Astrocyte (in vitro differentiated cells and primary cell): Measurements from ENCODE around the gene SPOCK1. TPM values are rescaled to one million over a fixed set of nuclear protein-coding genes. Genes with fewer than 3 reads are reported as not detected.

Experiments used
- DNase-seq: peaks from one replicate; pipeline ENCODE4 v3.0.0-alpha.2; 2010; ENCODE audit warnings: low read depth
- FAIRE-seq: peaks from 2 replicates; lab custom pipeline; 2011; peaks lifted over from hg19 to GRCh38; lab: Jason Lieb, UNC
- H2AFZ ChIP-seq: 2 replicates; pipeline ENCODE4 v1.6.0; 2012; ENCODE audit warnings: low read depth, low read length, inconsistent platforms
- H3K27ac ChIP-seq: 2 replicates; pipeline ENCODE4 v1.5.1; 2011; ENCODE audit warnings: low read depth, low read length, inconsistent platforms
- H3K27me3 ChIP-seq: 2 replicates; pipeline ENCODE4 v1.6.0; 2011; ENCODE audit warnings: low read length, inconsistent platforms; ENCODE audit not compliant: insufficient read depth
- H3K36me3 ChIP-seq: 2 replicates; pipeline ENCODE4 v1.5.1; 2011; ENCODE audit warnings: low read length, inconsistent platforms; ENCODE audit not compliant: insufficient read depth
- H3K4me1 ChIP-seq: 2 replicates; pipeline ENCODE4 v1.5.1; 2011; ENCODE audit warnings: low read length, inconsistent platforms; ENCODE audit not compliant: insufficient read depth
- H3K4me2 ChIP-seq: 2 replicates; pipeline ENCODE4 v1.6.0; 2012; ENCODE audit warnings: low read length, inconsistent platforms
- H3K4me3 ChIP-seq: 2 replicates; pipeline ENCODE4 v1.5.1; 2011; ENCODE audit warnings: low read depth, mild to moderate bottlenecking, low read length, inconsistent platforms; ENCODE audit not compliant: insufficient read depth
- H3K79me2 ChIP-seq: 2 replicates; pipeline ENCODE4 v1.6.0; 2012; ENCODE audit warnings: mild to moderate bottlenecking, low read length, inconsistent platforms; ENCODE audit not compliant: insufficient read depth
- H3K9ac ChIP-seq: 2 replicates; pipeline ENCODE4 v1.6.0; 2012; ENCODE audit warnings: mild to moderate bottlenecking, low read length, inconsistent platforms
- H3K9me3 ChIP-seq: 2 replicates; pipeline ENCODE4 v1.5.1; 2012; ENCODE audit warnings: low read depth, mild to moderate bottlenecking, low read length, inconsistent platforms; ENCODE audit not compliant: insufficient read depth
- H4K20me1 ChIP-seq: 2 replicates; pipeline ENCODE4 v1.6.0; 2012; ENCODE audit warnings: low read length, inconsistent platforms; ENCODE audit not compliant: insufficient read depth
- H3K27ac Mint-ChIP-seq: one replicate; pipeline ENCODE4 v1.8.0; 2021; ENCODE audit warnings: mild to moderate bottlenecking, mixed read lengths; ENCODE audit not compliant: unreplicated experiment
- H3K27me3 Mint-ChIP-seq: one replicate; pipeline ENCODE4 v1.8.0; 2021; ENCODE audit warnings: low read depth, mixed read lengths; ENCODE audit not compliant: unreplicated experiment
- H3K36me3 Mint-ChIP-seq: one replicate; pipeline ENCODE4 v1.8.0; 2021; ENCODE audit warnings: low read depth, mixed read lengths; ENCODE audit not compliant: unreplicated experiment
- H3K4me1 Mint-ChIP-seq: one replicate; pipeline ENCODE4 v1.8.0; 2021; ENCODE audit warnings: low read depth, mixed read lengths; ENCODE audit not compliant: unreplicated experiment
- H3K4me3 Mint-ChIP-seq: one replicate; pipeline ENCODE4 v1.8.0; 2021; ENCODE audit warnings: mild to moderate bottlenecking, moderate library complexity, mixed read lengths; ENCODE audit not compliant: unreplicated experiment
- H3K9me3 Mint-ChIP-seq: one replicate; pipeline ENCODE4 v1.8.0; 2021; ENCODE audit warnings: mild to moderate bottlenecking, mixed read lengths; ENCODE audit not compliant: unreplicated experiment
- CTCF ChIP-seq: IDR thresholded peaks from 2 replicates; pipeline ENCODE4 v1.5.1; 2011; ENCODE audit warnings: low read depth, mild to moderate bottlenecking, inconsistent platforms, low read length, moderate library complexity; ENCODE audit not compliant: insufficient read depth
- EZH2 ChIP-seq: IDR thresholded peaks from 2 replicates; pipeline ENCODE4 v1.6.1; 2012; ENCODE audit warnings: mild to moderate bottlenecking, low read length, inconsistent platforms; ENCODE audit not compliant: insufficient read depth
- total RNA-seq: library from RNA; stranded (reverse); gene quantifications from 2 replicates; pipeline ENCODE4 v1.2.1, GENCODE V29; 2021

The SPOCK1 gene
- total RNA-seq, 1 donor from 2014 or later = 53.5 TPM

GRCh38 chr5:137252512-137252911 is 246.6 kb downstream of the SPOCK1 start:
- FAIRE-seq (no peak), DNase-seq (peak; percentile 52)
- Histone ChIP-seq H3K27ac (no peak overlapping the region), H3K4me1 (peaks cover 9% of the 10 kb centered on the region), H3K4me3 (no peak overlapping the region), H3K36me3 (no peaks in the 10 kb centered on the region), H3K27me3 (no peaks in the 10 kb centered on the region), H3K79me2 (peaks cover 6% of the 10 kb centered on the region), H3K9ac (no peak overlapping the region), H4K20me1 (no peaks in the 10 kb centered on the region), H2AFZ (no peak overlapping the region), H3K4me2 (no peak overlapping the region), H3K9me3 (no peaks in the 10 kb centered on the region)
- Mint-ChIP-seq H3K27me3 (peaks cover 5% of the 10 kb centered on the region), H3K9me3 (peaks cover under 1% of the 10 kb centered on the region), H3K27ac (no peak overlapping the region), H3K4me1 (no peaks in the 10 kb centered on the region), H3K4me3 (no peak overlapping the region), H3K36me3 (no peaks in the 10 kb centered on the region)
- no peak for TF ChIP-seq EZH2
- TF ChIP-seq CTCF = no peak

GRCh38 chr5:137250421-137250820 is 248.7 kb downstream of the SPOCK1 start:
- H3K4me2 ChIP-seq = no peak overlapping the region
- peaks cover 6% of the 10 kb centered on the region for H3K79me2 ChIP-seq
- H3K9me3 ChIP-seq = no peaks in the 10 kb centered on the region
- H3K9ac ChIP-seq = no peak overlapping the region
- H2AFZ ChIP-seq = no peak overlapping the region
- no peak overlapping the region for H3K27ac Mint-ChIP-seq
- no peaks in the 10 kb centered on the region for H3K36me3 ChIP-seq
- H3K27me3 ChIP-seq = no peaks in the 10 kb centered on the region
- no peak overlapping the region for H3K4me3 ChIP-seq
- TF ChIP-seq CTCF = no peak
- no peak for TF ChIP-seq EZH2
- no peaks in the 10 kb centered on the region for H3K4me1 Mint-ChIP-seq
- H3K27ac ChIP-seq = no peak overlapping the region
- no peaks in the 10 kb centered on the region for H3K9me3 Mint-ChIP-seq
- FAIRE-seq = no peak
- H3K4me1 ChIP-seq = peaks cover 9% of the 10 kb centered on the region
- peaks cover 11% of the 10 kb centered on the region for H3K27me3 Mint-ChIP-seq
- H4K20me1 ChIP-seq = peaks cover 6% of the 10 kb centered on the region
- no peak overlapping the region for H3K4me3 Mint-ChIP-seq
- no peaks in the 10 kb centered on the region for H3K36me3 Mint-ChIP-seq
- DNase-seq = no peak

- no peaks in the 10 kb centered on the region for H3K9me3 ChIP-seq
- TF ChIP-seq CTCF (no peak), EZH2 (no peak)
- no peaks in the 10 kb centered on the region for H3K36me3 ChIP-seq
- Mint-ChIP-seq H3K36me3 (no peaks in the 10 kb centered on the region), H3K4me3 (no peak overlapping the region), H3K4me1 (no peaks in the 10 kb centered on the region), H3K27me3 (peaks cover 11% of the 10 kb centered on the region), H3K9me3 (no peaks in the 10 kb centered on the region), H3K27ac (no peak overlapping the region)
- no peak overlapping the region for H3K4me2 ChIP-seq
- no peak overlapping the region for H3K27ac ChIP-seq
- no peak overlapping the region for H2AFZ ChIP-seq
- no peaks in the 10 kb centered on the region for H3K27me3 ChIP-seq
- H3K79me2 ChIP-seq = peaks cover 10% of the 10 kb centered on the region
- DNase-seq = no peak
- peaks cover 4% of the 10 kb centered on the region for H3K4me1 ChIP-seq
- no peak overlapping the region for H3K4me3 ChIP-seq
- FAIRE-seq = no peak
- peaks cover 9% of the 10 kb centered on the region for H4K20me1 ChIP-seq
- H3K9ac ChIP-seq = no peak overlapping the region
These were observed 250.6 kb downstream of the SPOCK1 start for GRCh38 chr5:137248527-137248926.
